SJCRH30 (cell line): ENCODE results near the gene CORIN. TPM values are rescaled to one million over a fixed set of nuclear protein-coding genes. Genes with fewer than 3 reads are reported as not detected.

Experiments used
- DNase-seq, 2 experiments: peaks; one replicate each; pipeline ENCODE4 v3.0.0-alpha.2; 2015 to 2020
- H3K27ac ChIP-seq: fragments of 250-450 bp; sonication (Bioruptor Pico); 2 replicates; pipeline ENCODE4 v1.5.1; 2020; ENCODE audit warnings: mild to moderate bottlenecking, moderate library complexity
- H3K27me3 ChIP-seq: fragments of 250-450 bp; sonication (Bioruptor Pico); 2 replicates; pipeline ENCODE4 v1.5.1; 2020; ENCODE audit warnings: mild to moderate bottlenecking, moderate library complexity
- H3K36me3 ChIP-seq: fragments of 250-450 bp; sonication (Bioruptor Pico); 2 replicates; pipeline ENCODE4 v1.5.1; 2020; ENCODE audit warnings: mild to moderate bottlenecking, moderate library complexity
- H3K4me1 ChIP-seq: fragments of 250-450 bp; sonication (Bioruptor Pico); 2 replicates; pipeline ENCODE4 v1.5.1; 2020; ENCODE audit warnings: mild to moderate bottlenecking, moderate library complexity
- H3K4me3 ChIP-seq: fragments of 250-450 bp; sonication (Bioruptor Pico); 2 replicates; pipeline ENCODE4 v1.5.1; 2020; ENCODE audit warnings: mild to moderate bottlenecking, moderate library complexity
- H3K9me3 ChIP-seq: fragments of 250-450 bp; sonication (Bioruptor Pico); replicated peaks from 2 replicates; pipeline ENCODE4 v1.5.1; 2020; ENCODE audit warnings: mild to moderate bottlenecking, moderate library complexity
- total RNA-seq: library from RNA; depleted of rRNA; stranded (reverse); fragments of >200 nt; shearing (Covaris generic); gene quantifications from 2 replicates; pipeline ENCODE4 v1.2.3, GENCODE V29; 2014

Gene CORIN
- total RNA-seq, 1 experiment from 2014 or later, result 0.38 TPM

DNA sequence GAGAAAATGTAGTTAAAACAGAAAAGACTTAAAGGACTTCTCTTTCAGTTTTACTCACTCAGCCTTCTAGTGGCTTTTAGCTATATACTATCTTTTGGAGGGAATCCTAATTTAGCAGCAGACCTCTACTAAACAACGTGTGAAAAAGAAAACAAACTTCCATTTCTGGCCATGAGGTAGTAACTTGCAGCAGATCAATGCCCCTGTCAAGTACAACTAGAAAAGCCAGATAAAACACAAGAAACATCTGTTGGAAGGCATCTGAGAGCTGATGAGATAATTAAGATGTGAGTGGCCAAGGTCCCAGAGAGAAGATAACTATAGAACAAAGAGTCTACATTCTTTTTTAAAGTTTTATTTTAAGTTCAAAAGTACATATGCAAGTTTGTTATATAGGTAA lies 101.7 kb downstream of the CORIN start:
- Histone ChIP-seq H3K4me3 (no peak overlapping the region), H3K27ac (no peak overlapping the region)

GRCh38 chr4:47733302-47734175 lies 104.3 kb downstream of the CORIN start:
- peak; percentile 5 to 26 for DNase-seq

More for the DNA sequence above, 101.7 kb downstream of the CORIN start:
- DNase-seq, result no peak
- peaks cover 7% of the 10 kb centered on the region for H3K4me1 ChIP-seq
- H3K9me3 ChIP-seq, result no peaks in the 10 kb centered on the region
- no peaks in the 10 kb centered on the region for H3K36me3 ChIP-seq
- H3K27me3 ChIP-seq, result no peaks in the 10 kb centered on the region

DNA sequence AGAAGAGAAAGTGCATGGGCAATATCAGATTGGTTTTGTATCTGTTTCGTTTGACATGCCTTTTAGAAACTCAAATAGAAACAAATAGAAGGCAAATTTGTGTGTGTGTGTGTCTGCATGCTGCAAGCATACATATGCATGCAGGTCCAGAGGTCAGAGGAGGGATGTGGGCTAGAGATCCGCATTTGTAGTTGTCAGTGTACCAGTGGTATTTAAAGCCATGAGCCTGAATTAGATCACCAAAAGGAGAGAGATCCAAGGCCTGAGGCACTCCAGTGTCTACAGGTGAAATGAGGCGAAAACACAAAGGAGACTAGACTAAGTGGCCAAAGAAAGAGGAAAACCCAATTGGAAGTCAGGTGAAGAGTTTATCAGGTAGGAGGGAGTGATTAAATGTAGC lies 106.7 kb downstream of the CORIN start:
- Histone ChIP-seq H3K9me3 (no peaks in the 10 kb centered on the region), H3K4me1 (peaks cover 7% of the 10 kb centered on the region), H3K27me3 (no peaks in the 10 kb centered on the region), H3K36me3 (no peaks in the 10 kb centered on the region), H3K4me3 (no peak overlapping the region), H3K27ac (no peak overlapping the region)
- no peak for DNase-seq

More at GRCh38 chr4:47733302-47734175, 104.3 kb downstream of the CORIN start:
- H3K4me1 ChIP-seq, result peaks cover 7% of the 10 kb centered on the region
- no peaks in the 10 kb centered on the region for H3K36me3 ChIP-seq
- H3K9me3 ChIP-seq, result no peaks in the 10 kb centered on the region
- no peak overlapping the region for H3K4me3 ChIP-seq
- H3K27me3 ChIP-seq, result no peaks in the 10 kb centered on the region
- H3K27ac ChIP-seq, result no peak overlapping the region

GRCh38 chr4:47729131-47729680 lies 108.7 kb downstream of the CORIN start:
- Histone ChIP-seq H3K27ac (no peak overlapping the region), H3K9me3 (no peaks in the 10 kb centered on the region), H3K27me3 (no peaks in the 10 kb centered on the region), H3K4me1 (peaks cover 6% of the 10 kb centered on the region), H3K4me3 (no peak overlapping the region), H3K36me3 (no peaks in the 10 kb centered on the region)
- DNase-seq, result no peak

GRCh38 chr4:47721892-47722575 lies 115.8 kb downstream of the CORIN start:
- Histone ChIP-seq H3K36me3 (no peaks in the 10 kb centered on the region), H3K9me3 (no peaks in the 10 kb centered on the region), H3K4me1 (no peaks in the 10 kb centered on the region), H3K27ac (no peak overlapping the region), H3K4me3 (no peak overlapping the region), H3K27me3 (no peaks in the 10 kb centered on the region; the same call in 1 of the 2 replicates)
- DNase-seq, result no peak

DNA sequence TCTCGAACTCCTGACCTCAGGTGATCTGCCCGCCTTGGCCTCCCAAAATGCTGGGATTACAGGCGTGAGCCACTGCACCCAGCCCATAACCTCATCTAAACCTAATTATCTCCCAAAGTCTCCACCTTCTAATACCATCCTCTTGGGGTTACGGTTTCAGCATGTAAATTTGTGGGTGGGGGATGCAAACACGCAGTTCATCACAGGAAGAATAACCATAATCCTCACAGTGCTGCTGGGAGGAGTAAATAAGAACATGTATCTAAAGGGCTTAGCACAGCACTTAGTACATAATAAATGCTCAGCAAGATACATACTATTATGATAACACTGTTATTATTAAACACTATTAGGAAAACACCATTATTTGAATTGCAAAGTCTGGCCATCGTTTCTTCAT lies 116.4 kb downstream of the CORIN start:
- DNase-seq, result no peak
- Histone ChIP-seq H3K36me3 (no peaks in the 10 kb centered on the region), H3K4me3 (no peak overlapping the region), H3K27me3 (no peaks in the 10 kb centered on the region; the same call in 1 of the 2 replicates), H3K4me1 (no peaks in the 10 kb centered on the region), H3K27ac (no peak overlapping the region), H3K9me3 (no peaks in the 10 kb centered on the region)

- Histone ChIP-seq H3K36me3 (no peaks in the 10 kb centered on the region), H3K27ac (no peak overlapping the region), H3K27me3 (no peaks in the 10 kb centered on the region; the same call in 1 of the 2 replicates), H3K4me1 (no peaks in the 10 kb centered on the region), H3K4me3 (no peak overlapping the region), H3K9me3 (no peaks in the 10 kb centered on the region)
- no peak for DNase-seq
These were observed 117.1 kb downstream of the CORIN start for GRCh38 chr4:47720787-47721186.

DNA sequence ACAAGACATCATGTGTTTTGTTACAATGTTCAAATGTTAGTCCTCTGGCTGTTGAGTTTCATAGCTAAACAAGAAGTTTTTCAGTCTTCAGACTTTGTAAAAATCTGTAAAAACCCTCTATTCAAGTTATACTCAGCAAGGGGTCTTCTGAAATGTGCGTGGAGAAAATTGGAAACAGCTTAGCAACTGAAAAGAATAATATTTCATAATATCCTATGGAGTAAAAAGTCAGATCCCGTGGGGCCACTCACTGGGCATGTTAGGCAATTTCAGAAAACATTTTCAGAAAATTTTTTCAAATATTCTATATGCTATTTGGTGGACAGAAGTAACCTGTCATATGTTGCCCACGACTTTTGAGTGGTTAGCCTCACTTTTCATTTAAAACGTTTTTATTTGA lies 118.3 kb downstream of the CORIN start:
- Histone ChIP-seq H3K36me3 (no peaks in the 10 kb centered on the region), H3K9me3 (no peaks in the 10 kb centered on the region), H3K4me1 (no peaks in the 10 kb centered on the region), H3K27ac (no peak overlapping the region), H3K4me3 (no peak overlapping the region), H3K27me3 (no peaks in the 10 kb centered on the region; the same call in 1 of the 2 replicates)
- DNase-seq, result no peak

- Histone ChIP-seq H3K27ac (no peak overlapping the region), H3K4me1 (no peaks in the 10 kb centered on the region), H3K9me3 (no peaks in the 10 kb centered on the region), H3K27me3 (no peaks in the 10 kb centered on the region; the same call in 1 of the 2 replicates), H3K36me3 (no peaks in the 10 kb centered on the region), H3K4me3 (no peak overlapping the region)
- no peak for DNase-seq
These were observed 119.2 kb downstream of the CORIN start for GRCh38 chr4:47718696-47719095.

DNA sequence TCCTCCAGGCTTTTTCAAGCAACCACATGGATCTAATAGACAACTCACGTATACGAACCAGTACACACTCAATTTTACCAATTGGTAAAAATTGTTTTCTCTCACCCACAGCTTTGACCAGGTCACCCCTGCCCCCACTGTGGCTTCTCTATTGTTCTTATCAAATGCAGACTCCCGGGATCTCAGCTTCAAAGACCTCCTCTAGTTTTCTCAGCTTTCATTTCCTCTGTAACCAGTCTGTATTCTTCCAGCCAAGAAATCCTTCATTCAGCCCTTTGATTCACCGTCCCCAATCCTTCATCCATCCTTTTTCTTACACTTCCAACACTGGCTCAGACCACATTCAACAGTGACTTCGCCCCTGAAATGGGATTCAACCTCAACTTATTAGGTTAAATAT lies 120.7 kb downstream of the CORIN start:
- no peak overlapping the region for H3K4me3 ChIP-seq
- H3K27me3 ChIP-seq, result no peaks in the 10 kb centered on the region; the same call in 1 of the 2 replicates

DNA sequence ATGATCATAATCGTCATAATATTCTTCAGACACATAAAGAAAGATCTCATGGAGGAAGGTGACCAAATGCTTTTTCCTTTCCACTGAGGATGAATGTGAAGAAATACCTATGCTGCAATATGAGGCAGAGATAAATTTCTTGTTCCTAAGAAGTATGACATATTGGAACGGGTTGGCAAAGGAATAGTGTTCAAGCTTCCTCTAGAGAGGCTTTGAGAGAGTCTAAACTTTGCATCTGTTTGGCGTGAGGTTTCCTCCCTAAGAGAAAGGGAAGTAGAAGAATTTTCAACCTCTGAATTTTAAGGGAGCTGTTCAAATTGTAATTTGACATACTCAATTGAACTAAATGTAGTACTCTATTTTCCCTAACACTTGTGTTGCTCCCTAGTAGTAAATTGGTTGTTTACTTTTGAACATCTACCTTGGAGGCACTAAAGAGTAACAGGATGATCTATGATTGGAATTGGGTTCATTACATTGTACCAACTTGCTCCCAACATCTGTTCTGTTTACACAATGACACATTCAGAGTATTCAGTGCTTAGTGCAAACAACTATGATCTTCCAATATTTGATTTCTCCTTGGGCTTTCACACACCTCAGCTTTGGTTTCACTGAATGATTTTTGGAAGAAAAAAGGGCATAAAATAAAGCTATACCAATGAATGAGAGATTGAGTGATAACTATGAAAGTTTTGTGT lies 122.0 kb downstream of the CORIN start:
- Histone ChIP-seq H3K27ac (no peak overlapping the region), H3K4me1 (no peaks in the 10 kb centered on the region), H3K4me3 (no peak overlapping the region), H3K9me3 (no peaks in the 10 kb centered on the region), H3K27me3 (no peaks in the 10 kb centered on the region; the same call in 1 of the 2 replicates), H3K36me3 (no peaks in the 10 kb centered on the region)
- DNase-seq, result no peak

More for the DNA sequence above, 120.7 kb downstream of the CORIN start:
- Histone ChIP-seq H3K9me3 (no peaks in the 10 kb centered on the region), H3K27ac (no peak overlapping the region), H3K36me3 (no peaks in the 10 kb centered on the region), H3K4me1 (no peaks in the 10 kb centered on the region)
- DNase-seq, result no peak

- DNase-seq, result no peak
- no peaks in the 10 kb centered on the region for H3K9me3 ChIP-seq
These were observed 123.6 kb downstream of the CORIN start for GRCh38 chr4:47714269-47714668.

DNA sequence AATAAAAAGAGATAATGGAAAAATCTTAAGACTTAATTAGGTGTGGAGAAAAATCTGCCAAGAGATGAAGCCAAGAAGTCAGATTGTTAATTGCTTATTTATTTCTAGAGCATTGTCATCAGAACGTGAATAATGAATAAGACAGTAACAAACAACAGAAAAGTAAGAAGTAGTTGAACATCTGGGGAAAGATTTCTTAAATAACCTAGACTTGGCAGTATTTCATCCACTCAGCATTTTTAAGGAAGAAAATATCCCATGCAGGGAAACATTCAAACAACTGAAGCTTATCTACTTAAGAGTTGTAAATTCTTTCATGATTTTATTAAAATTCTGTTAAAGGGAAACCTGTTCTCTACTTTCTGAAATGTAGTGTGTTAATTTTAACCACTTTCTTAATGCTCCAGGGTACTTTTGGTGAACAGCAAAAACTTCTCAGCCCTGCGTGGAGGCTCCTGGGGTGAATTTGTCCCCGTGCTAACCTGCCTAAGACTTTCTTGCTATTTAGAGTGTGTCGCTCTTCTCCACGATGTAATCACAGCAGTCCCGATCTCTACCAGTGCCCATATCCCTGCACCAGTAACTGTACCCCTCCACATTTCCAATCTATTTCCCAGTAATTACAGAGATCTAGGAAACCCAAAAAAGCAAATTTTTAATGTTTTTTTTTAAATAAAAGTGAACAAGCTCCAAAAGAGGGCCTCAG lies 124.6 kb downstream of the CORIN start:
- no peak for DNase-seq
- Histone ChIP-seq H3K4me3 (no peak overlapping the region), H3K9me3 (no peaks in the 10 kb centered on the region), H3K27ac (no peak overlapping the region), H3K4me1 (no peaks in the 10 kb centered on the region), H3K36me3 (no peaks in the 10 kb centered on the region), H3K27me3 (no peaks in the 10 kb centered on the region; the same call in 1 of the 2 replicates)

More at GRCh38 chr4:47714269-47714668, 123.6 kb downstream of the CORIN start:
- Histone ChIP-seq H3K27me3 (no peaks in the 10 kb centered on the region; the same call in 1 of the 2 replicates), H3K4me3 (no peak overlapping the region), H3K4me1 (no peaks in the 10 kb centered on the region), H3K36me3 (no peaks in the 10 kb centered on the region), H3K27ac (no peak overlapping the region)

DNA sequence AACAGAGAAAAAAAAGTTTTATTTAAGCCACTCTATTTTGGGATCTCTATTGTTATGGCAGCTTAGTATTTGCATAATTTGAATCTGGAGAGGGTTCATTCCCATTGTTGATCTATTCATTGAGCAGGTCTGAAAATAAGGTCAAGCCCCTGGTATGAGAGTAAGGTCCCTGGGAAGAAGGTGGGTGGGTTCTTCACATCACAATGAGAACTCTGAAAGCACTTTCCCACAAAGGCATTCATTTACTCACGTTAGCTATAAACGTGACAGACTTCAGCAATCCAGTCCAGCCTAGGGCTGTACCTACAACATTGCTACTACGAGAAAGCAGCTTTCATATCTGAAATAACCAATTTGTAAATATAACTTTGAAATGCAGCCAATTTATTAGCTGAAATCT lies 126.2 kb downstream of the CORIN start:
- Histone ChIP-seq H3K4me1 (no peaks in the 10 kb centered on the region), H3K27ac (no peak overlapping the region), H3K36me3 (no peaks in the 10 kb centered on the region), H3K9me3 (no peaks in the 10 kb centered on the region), H3K27me3 (no peaks in the 10 kb centered on the region; the same call in 1 of the 2 replicates), H3K4me3 (no peak overlapping the region)
- no peak for DNase-seq
